GM19023 (cell line): ENCODE measurements around the gene BARHL2.

Experiments used
- ATAC-seq: cut with Tn5 transposase; IDR thresholded peaks from one replicate; pipeline ENCODE4 v1.9.1; 2021; ENCODE audit warnings: mild to moderate bottlenecking, moderate library complexity; ENCODE audit not compliant: unreplicated experiment

Gene BARHL2

GRCh38 chr1:90710579-90711536 is 6.2 kb downstream of the BARHL2 start:
- ATAC-seq = no peak

- no peak for ATAC-seq
These were observed 7.6 kb downstream of the BARHL2 start for GRCh38 chr1:90709535-90709934.

- no peak for ATAC-seq
These were observed 8.3 kb downstream of the BARHL2 start for GRCh38 chr1:90708826-90709225.

- no peak for ATAC-seq
These were observed 8.8 kb downstream of the BARHL2 start for GRCh38 chr1:90708236-90708786.

GRCh38 chr1:90707363-90707710 is 9.8 kb downstream of the BARHL2 start:
- ATAC-seq = no peak

GRCh38 chr1:90706437-90707362 is 10.4 kb downstream of the BARHL2 start:
- no peak for ATAC-seq

GRCh38 chr1:90705956-90706355 is 11.1 kb downstream of the BARHL2 start:
- no peak for ATAC-seq

GRCh38 chr1:90704817-90705216 is 12.3 kb downstream of the BARHL2 start:
- ATAC-seq = no peak

GRCh38 chr1:90694846-90695245 is 22.3 kb downstream of the BARHL2 start:
- no peak for ATAC-seq

- ATAC-seq = no peak
These were observed 29.4 kb downstream of the BARHL2 start for GRCh38 chr1:90687747-90688146.

GRCh38 chr1:90675161-90675847 is 41.8 kb downstream of the BARHL2 start:
- ATAC-seq = no peak

- no peak for ATAC-seq
These were observed 45.4 kb downstream of the BARHL2 start for GRCh38 chr1:90671741-90672140.

GRCh38 chr1:90671251-90671650 is 45.9 kb downstream of the BARHL2 start:
- no peak for ATAC-seq
